HG02623 (cell line): ENCODE data around the gene INPP5D.
"Not testable (repeated sequence)": the region's sequence is repeated elsewhere in the genome, so short reads cannot be mapped to it uniquely, and the experiment has no call there.

Source experiments
- ATAC-seq: cut with Tn5 transposase; IDR thresholded peaks from one replicate; pipeline ENCODE4 v1.9.1; 2021; ENCODE audit warnings: moderate library complexity; ENCODE audit not compliant: unreplicated experiment

Gene INPP5D

GRCh38 chr2:233133239-233133638 is 73.1 kb downstream of the INPP5D start:
- no peak for ATAC-seq

- ATAC-seq, result no peak
These were observed 75.3 kb downstream of the INPP5D start for GRCh38 chr2:233135421-233135820.

DNA sequence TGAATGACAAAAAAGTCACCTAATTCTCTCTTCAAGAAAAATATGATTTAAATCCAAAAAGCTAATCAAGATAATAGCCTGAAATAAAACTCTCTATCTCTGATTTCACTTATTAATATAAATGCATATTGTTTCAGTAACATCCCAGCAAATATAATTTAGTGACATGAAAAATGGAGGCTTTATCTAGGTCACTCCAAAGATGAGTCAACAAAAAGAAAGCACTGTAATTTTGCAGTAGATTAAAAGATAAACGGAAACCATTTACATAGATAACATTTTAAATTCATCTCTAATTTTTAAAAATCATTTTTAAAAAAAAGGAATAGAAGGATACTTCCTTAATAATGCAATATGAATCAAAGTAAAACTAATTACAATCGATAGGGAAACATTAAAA is 76.9 kb downstream of the INPP5D start:
- no peak for ATAC-seq

GRCh38 chr2:233140077-233140585 is 80.0 kb downstream of the INPP5D start:
- ATAC-seq, result no peak

DNA sequence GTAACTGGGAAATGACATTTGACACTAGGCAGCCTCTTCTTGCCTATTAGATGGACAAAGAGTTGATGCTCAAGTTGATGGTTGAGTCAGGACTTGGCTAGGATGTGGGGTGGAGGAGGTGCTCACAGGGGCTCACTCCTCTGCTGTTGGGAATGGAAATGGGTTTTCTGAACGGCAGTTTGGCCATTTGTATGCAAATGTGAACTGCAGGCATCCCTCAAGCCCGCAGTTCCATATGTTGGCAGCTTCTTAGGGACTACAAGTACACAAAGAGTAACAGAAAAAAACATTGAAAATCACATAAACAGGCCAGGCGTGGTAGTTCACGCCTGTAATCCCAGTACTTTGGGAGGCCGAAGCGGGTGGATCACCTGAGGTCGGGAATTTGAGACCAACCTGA is 80.8 kb downstream of the INPP5D start:
- no peak for ATAC-seq

DNA sequence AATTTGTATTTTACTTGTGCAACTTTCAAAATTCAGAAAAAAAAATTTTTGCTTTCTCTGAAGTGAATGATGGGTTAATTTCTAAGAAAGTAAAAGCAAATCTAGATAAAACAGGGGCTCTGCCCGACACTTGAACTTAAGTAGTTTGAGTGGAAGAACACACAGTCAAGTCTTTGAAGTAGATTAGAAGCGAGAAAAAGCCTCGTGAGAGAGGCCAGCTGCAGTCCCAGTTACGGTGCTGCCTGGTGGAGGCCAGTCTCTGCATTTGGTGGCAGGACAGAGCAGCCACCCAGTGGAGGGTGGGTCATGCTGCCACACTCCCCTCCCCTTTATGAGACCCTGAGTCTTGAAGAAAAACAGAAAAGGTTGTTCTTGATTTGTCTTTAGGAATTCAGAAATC is 81.8 kb downstream of the INPP5D start:
- no peak for ATAC-seq

- peak; percentile 83 for ATAC-seq
These were observed 82.3 kb downstream of the INPP5D start for GRCh38 chr2:233142355-233142897.

DNA sequence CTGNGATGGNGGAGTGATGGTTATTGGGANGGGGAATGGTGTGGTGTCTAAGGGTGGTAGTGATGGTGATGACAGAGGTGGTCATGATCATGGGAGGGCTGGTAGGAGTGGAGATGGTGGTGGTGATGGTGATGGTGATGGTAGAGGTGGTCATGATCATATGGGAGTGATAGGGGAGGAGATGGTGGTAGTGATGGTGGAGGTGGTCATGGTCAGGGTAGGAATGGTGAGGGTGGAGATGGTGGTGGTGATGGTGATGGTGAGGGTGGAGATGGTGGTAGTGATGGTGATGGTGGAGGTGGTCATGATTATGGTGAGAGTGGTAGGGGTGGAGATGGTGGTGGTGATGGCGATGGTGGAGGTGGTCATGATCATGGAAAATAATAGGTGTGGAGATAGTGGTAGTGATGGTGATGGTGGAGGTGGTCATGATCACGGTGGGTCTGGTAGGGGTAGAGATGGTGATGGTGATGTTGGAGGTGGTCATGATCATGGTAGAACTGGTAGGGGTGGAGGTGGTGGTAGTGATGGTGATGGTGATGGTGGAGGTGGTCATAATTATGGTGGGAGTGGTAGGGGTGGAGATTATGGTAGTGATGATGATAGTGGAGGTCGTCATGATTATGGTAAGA is 83.7 kb downstream of the INPP5D start:
- no peak for ATAC-seq

- ATAC-seq, result no peak
These were observed 85.6 kb downstream of the INPP5D start for GRCh38 chr2:233145726-233146125.

DNA sequence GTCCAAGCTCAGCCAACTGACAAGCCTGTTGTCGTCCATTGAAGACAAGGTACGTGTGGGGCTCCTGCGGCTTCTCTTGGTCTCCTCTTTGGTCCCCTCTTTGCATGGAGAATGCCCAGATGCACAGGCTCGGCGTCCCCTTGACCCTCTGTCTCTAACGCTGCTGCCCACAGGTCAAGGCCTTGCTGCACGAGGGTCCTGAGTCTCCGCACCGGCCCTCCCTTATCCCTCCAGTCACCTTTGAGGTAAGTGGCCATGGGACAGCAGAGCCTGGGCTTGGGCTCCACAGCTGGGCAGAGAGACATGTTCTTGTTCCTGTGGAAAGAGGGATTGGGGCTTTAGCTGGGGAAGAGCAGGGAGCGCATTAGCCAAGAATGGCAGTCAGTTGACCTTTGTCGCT is 86.1 kb downstream of the INPP5D start:
- no peak for ATAC-seq

DNA sequence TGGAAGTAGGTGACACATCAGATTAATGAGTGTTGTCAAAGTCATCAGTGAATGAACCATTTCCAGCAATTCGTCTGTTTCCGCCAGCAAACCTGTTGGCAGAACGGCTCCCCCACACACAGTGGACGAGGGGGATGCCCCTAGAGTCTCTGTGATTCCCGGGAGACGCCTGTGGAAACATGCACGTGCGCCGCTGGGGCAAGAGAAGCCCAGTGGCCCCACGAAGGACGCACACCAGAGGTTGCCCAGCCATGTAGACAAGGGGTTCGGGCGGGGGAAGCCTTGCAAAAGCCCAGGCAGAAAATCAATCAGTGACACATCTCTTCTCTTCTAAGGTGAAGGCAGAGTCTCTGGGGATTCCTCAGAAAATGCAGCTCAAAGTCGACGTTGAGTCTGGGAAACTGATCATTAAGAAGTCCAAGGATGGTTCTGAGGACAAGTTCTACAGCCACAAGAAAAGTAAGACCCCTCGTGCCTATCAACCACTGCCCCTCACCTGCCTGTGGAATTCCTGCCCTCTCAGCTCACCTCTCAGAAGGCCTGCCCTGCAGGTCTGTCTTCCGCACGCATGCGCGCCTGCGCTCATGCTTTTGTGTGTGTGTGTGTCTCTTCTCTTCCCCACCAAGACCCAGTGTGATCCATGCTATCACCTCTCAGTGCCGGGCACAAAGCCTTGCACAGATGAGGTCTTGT is 87.1 kb downstream of the INPP5D start:
- no peak for ATAC-seq

GRCh38 chr2:233147829-233148167 is 87.7 kb downstream of the INPP5D start:
- no peak for ATAC-seq

DNA sequence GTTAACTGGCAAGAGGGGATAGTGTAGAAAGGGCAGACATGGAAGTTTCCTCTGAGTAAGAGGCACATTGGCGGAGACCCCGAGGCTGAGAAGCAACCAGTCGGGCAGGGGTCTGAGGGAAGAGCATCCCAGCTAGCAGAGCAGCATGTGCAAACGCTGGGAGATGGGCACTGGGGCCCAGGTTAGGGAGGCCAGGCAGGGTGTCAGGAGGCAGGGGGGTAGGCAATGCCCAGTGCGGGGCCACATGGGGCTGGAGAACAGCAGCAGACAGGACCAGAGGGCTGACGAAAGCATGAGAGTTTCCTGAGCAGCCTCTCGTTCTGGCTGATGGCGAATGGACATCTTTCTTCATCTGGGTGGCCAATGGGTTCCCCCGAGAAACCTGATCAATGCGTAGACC is 88.2 kb downstream of the INPP5D start:
- no peak for ATAC-seq

DNA sequence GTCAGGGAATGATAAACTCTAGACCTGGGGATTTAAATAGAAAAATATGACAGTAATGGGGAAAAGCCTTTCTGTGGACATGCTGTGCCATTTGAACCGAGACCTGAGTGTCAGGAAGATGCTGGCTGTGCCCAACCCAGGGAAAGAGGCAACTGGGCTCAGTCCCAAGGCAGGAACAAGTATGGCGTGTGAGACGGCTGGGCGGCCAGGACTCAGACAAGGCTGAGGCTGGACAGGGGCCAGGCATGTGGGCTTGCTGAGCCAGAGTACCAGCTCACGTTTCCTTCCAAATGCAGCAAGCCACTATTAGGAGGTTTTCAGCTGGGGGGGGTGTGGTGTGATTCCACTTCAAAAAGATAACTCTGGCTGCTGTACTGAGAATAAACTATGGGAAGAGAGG is 92.4 kb downstream of the INPP5D start:
- no peak for ATAC-seq

GRCh38 chr2:233153146-233153798 is 93.1 kb downstream of the INPP5D start:
- ATAC-seq, result no peak

- no peak for ATAC-seq
These were observed 95.9 kb downstream of the INPP5D start for GRCh38 chr2:233156001-233156400.

GRCh38 chr2:233156461-233156860 is 96.3 kb downstream of the INPP5D start:
- ATAC-seq, result not testable (repeated sequence)

DNA sequence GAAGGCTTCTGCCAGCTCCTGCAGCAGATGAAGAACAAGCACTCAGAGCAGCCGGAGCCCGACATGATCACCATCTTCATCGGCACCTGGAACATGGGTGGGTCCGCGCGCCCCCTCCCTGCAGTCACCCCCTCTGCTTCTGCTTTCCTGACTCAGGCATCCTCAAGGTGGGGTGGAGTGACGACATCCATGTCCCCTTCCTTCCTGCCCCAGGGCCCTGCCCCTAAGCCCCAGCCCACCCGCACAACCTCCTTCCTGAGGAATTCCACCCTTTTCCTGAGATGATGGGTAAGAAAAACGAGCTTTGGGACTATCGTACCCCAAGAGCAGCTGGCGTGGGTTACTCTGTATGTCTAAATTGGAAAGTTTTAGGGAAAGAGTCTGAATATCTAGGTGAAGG is 101.6 kb downstream of the INPP5D start:
- no peak for ATAC-seq

- no peak for ATAC-seq
These were observed 102.6 kb downstream of the INPP5D start for GRCh38 chr2:233162770-233163169.

DNA sequence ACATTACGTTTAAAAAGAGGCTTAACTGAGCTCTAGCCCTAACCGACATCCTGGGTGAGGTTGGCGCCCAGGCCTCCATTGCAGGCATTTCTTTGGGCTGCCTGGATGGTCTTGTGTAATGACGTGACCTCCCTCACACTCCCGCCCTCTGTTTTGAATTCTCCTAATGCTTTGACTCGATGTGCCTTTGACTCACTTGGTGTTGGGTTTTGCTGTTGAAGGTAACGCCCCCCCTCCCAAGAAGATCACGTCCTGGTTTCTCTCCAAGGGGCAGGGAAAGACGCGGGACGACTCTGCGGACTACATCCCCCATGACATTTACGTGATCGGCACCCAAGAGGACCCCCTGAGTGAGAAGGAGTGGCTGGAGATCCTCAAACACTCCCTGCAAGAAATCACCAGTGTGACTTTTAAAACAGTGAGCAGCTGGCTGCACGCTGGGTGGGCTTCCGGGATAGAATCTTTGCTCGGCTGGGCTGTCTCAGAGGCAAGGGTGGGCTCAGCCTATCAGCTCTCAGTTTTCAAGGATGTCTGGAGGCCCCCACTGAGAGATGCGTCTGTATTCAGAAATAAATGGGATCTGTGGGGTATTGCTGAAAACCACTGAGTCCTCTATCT is 103.5 kb downstream of the INPP5D start:
- no peak for ATAC-seq

DNA sequence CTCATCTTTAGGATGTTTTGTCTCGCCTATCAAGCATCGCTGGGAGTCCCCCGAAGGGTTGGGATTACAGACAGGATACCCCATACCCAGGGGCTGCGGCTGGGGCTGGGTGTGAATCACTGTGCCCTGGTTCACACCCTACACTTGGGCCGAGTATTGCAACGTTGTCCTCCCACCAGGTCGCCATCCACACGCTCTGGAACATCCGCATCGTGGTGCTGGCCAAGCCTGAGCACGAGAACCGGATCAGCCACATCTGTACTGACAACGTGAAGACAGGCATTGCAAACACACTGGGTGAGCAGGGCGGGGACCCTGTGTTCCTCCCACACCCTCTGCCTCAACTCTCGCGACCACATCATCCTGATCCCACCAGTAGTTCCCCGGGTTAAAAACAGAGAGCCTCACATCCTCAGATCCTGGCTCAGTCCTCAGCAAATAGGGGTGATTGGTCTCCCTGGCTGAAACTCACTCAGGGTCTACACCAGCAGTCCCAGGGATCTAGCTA is 104.0 kb downstream of the INPP5D start:
- ATAC-seq, result no peak
